ENCODE measurements around the gene RBPJ.

The RBPJ gene

GRCh38 chr4:26420913-26421312 lies 100.1 kb downstream of the RBPJ start:
- DNase-seq (ENCODE audit: insufficient read length, low spot score) (no peak), FAIRE-seq (no peak)
- TF ChIP-seq POLR2A (IDR thresholded peaks at IDR 0.05; ENCODE audit: low read depth, low read length): no peak

GRCh38 chr4:26424153-26424552 lies 103.3 kb downstream of the RBPJ start:
- TF ChIP-seq POLR2A (IDR thresholded peaks at IDR 0.05; ENCODE audit: low read depth, low read length): no peak
- FAIRE-seq (no peak), DNase-seq (ENCODE audit: insufficient read length, low spot score) (no peak)

- DNase-seq (ENCODE audit: insufficient read length, low spot score): no peak
- TF ChIP-seq POLR2A (IDR thresholded peaks at IDR 0.05; ENCODE audit: low read depth, low read length): no peak
- FAIRE-seq: no peak
These were observed 104.0 kb downstream of the RBPJ start for GRCh38 chr4:26424838-26425237.

GRCh38 chr4:26425953-26426352 lies 105.1 kb downstream of the RBPJ start:
- TF ChIP-seq POLR2A (IDR thresholded peaks at IDR 0.05; ENCODE audit: low read depth, low read length): no peak
- FAIRE-seq (no peak), DNase-seq (ENCODE audit: insufficient read length, low spot score) (no peak)

- TF ChIP-seq POLR2A (IDR thresholded peaks at IDR 0.05; ENCODE audit: low read depth, low read length): no peak
- DNase-seq (ENCODE audit: insufficient read length, low spot score) (no peak), FAIRE-seq (no peak)
These were observed 106.1 kb downstream of the RBPJ start for GRCh38 chr4:26426892-26427291.

GRCh38 chr4:26429910-26430309 lies 109.1 kb downstream of the RBPJ start:
- DNase-seq (ENCODE audit: insufficient read length, low spot score) (no peak), FAIRE-seq (no peak)
- TF ChIP-seq POLR2A (IDR thresholded peaks at IDR 0.05; ENCODE audit: low read depth, low read length): no peak

- FAIRE-seq (no peak), DNase-seq (ENCODE audit: insufficient read length, low spot score) (no peak)
- TF ChIP-seq POLR2A (IDR thresholded peaks at IDR 0.05; ENCODE audit: low read depth, low read length): no peak
These were observed 110.8 kb downstream of the RBPJ start for GRCh38 chr4:26431461-26432180.

GRCh38 chr4:26432419-26432818 lies 111.6 kb downstream of the RBPJ start:
- DNase-seq (ENCODE audit: insufficient read length, low spot score) (no peak), FAIRE-seq (no peak)
- TF ChIP-seq POLR2A (IDR thresholded peaks at IDR 0.05; ENCODE audit: low read depth, low read length): no peak

- no peak for DNase-seq (ENCODE audit: insufficient read length, low spot score)
- no peak for TF ChIP-seq POLR2A (IDR thresholded peaks at IDR 0.05; ENCODE audit: low read depth, low read length)
- FAIRE-seq: no peak
These were observed 112.7 kb downstream of the RBPJ start for GRCh38 chr4:26433556-26433955.

GRCh38 chr4:26434030-26434639 lies 113.3 kb downstream of the RBPJ start:
- DNase-seq (ENCODE audit: insufficient read length, low spot score): no peak
- FAIRE-seq: no peak
- no peak for TF ChIP-seq POLR2A (IDR thresholded peaks at IDR 0.05; ENCODE audit: low read depth, low read length)

- TF ChIP-seq POLR2A (IDR thresholded peaks at IDR 0.05; ENCODE audit: low read depth, low read length): no peak
- no peak for DNase-seq (ENCODE audit: insufficient read length, low spot score)
- no peak for FAIRE-seq
These were observed 120.3 kb downstream of the RBPJ start for GRCh38 chr4:26441102-26441501.

GRCh38 chr4:26441771-26442170 lies 121.0 kb downstream of the RBPJ start:
- FAIRE-seq: no peak

GRCh38 chr4:26447378-26447777 lies 126.6 kb downstream of the RBPJ start:
- FAIRE-seq (no peak), DNase-seq (ENCODE audit: insufficient read length, low spot score) (no peak)
- no peak for TF ChIP-seq POLR2A (IDR thresholded peaks at IDR 0.05; ENCODE audit: low read depth, low read length)

More at GRCh38 chr4:26441771-26442170, 121.0 kb downstream of the RBPJ start:
- DNase-seq (ENCODE audit: insufficient read length, low spot score): no peak
- TF ChIP-seq POLR2A (IDR thresholded peaks at IDR 0.05; ENCODE audit: low read depth, low read length): no peak

GRCh38 chr4:26450418-26450817 lies 129.6 kb downstream of the RBPJ start:
- no peak for TF ChIP-seq POLR2A (IDR thresholded peaks at IDR 0.05; ENCODE audit: low read depth, low read length)
- FAIRE-seq: no peak
- no peak for DNase-seq (ENCODE audit: insufficient read length, low spot score)

- no peak for FAIRE-seq
- TF ChIP-seq POLR2A (IDR thresholded peaks at IDR 0.05; ENCODE audit: low read depth, low read length): no peak
These were observed 130.8 kb downstream of the RBPJ start for GRCh38 chr4:26451597-26451996.

More at GRCh38 chr4:26451597-26451996, 130.8 kb downstream of the RBPJ start:
- DNase-seq (ENCODE audit: insufficient read length, low spot score): no peak

Measured in H54 (cell line).